ENCODE results near the gene TPPP2. TPM values are rescaled to one million over a fixed set of nuclear protein-coding genes. Genes with fewer than 3 reads are reported as not detected.

TPPP2 gene
- total and polyA plus RNA-seq, 2 donors (not counting 1 experiment from before 2014, with no cell fraction given): not detected

DNA sequence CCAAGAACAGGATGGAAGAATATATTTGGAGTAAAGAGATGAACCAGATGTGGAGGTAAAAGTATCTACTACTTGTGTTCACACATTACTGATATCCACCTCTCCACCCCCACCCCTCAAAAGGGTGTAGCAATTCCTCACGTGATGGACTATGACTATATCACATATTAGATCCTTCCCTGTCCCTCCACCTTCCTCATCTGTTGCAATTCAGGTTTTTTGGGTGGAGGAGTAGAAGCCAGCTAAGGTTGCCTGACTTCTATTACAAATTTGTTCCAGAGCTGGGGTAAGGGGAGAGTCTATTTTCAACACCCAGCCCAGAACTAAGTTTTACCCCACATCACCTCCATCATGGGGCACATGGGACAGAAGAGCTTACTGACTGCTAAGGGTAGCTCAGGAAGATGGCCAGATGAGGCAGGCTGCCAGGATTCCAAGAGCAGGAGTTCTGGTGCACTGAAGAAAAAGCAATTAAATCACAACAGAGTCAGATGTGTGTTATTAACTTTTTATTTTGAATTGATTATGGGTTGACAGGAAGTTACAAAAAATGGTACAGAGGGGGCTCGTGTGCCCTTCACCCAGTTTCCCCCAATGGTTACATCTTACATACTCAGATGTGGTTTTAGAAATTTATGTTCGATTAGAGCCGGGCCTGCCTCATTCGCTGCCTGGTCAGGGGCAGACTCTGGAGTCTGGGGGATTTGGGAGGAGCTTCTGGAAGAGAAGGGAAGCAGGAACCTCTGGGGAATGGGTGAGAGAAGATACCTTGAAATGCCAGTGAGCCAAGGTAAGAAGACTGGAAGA lies 2.5 kb downstream of the TPPP2 start:
- DNase-seq (ENCODE audit: low read depth in 2 of 2): no peak
- no peak overlapping the region for H2AFZ ChIP-seq (ENCODE audit: low read length)
- no peaks in the 10 kb centered on the region for H3K9me3 ChIP-seq (ENCODE audit: control insufficient read depth, insufficient read depth, low read depth, low read length)
- H3K27ac ChIP-seq (ENCODE audit: insufficient read depth, low read length): no peak overlapping the region
- no peak overlapping the region for H3K4me3 ChIP-seq (replicated peaks in 1 of 4; ENCODE audit: control extremely low read depth in 1 of 4, insufficient read depth in 1 of 4, low read depth in 3 of 4, low read length in 4 of 4)
- no peaks in the 10 kb centered on the region for H4K20me1 ChIP-seq (ENCODE audit: control insufficient read depth, extremely low read depth, insufficient read depth, low read length)
- no peaks in the 10 kb centered on the region for H3K4me1 ChIP-seq (ENCODE audit: control insufficient read depth, extremely low read depth, insufficient read depth, low read length)
- no peaks in the 10 kb centered on the region for H3K36me3 ChIP-seq (ENCODE audit: control insufficient read depth, insufficient read depth, low read length)
- H3K27me3 ChIP-seq (ENCODE audit: control insufficient read depth, insufficient read depth, low read length): peaks cover 26% of the 10 kb centered on the region
- no peak overlapping the region for H3K4me2 ChIP-seq (ENCODE audit: extremely low read depth, insufficient read depth, low read length)
- no peak for TF ChIP-seq EZH2 (IDR thresholded peaks at IDR 0.05; ENCODE audit: low read length, missing control alignments)
- TF ChIP-seq, protein P1, sequence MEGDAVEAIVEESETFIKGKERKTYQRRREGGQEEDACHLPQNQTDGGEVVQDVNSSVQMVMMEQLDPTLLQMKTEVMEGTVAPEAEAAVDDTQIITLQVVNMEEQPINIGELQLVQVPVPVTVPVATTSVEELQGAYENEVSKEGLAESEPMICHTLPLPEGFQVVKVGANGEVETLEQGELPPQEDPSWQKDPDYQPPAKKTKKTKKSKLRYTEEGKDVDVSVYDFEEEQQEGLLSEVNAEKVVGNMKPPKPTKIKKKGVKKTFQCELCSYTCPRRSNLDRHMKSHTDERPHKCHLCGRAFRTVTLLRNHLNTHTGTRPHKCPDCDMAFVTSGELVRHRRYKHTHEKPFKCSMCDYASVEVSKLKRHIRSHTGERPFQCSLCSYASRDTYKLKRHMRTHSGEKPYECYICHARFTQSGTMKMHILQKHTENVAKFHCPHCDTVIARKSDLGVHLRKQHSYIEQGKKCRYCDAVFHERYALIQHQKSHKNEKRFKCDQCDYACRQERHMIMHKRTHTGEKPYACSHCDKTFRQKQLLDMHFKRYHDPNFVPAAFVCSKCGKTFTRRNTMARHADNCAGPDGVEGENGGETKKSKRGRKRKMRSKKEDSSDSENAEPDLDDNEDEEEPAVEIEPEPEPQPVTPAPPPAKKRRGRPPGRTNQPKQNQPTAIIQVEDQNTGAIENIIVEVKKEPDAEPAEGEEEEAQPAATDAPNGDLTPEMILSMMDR (conservative IDR thresholded peaks at IDR 0.05 in 1 of 2, IDR thresholded peaks at IDR 0.05 in 1 of 2; ENCODE audit: low read depth in 1 of 2, low read length in 2 of 2): no peak
- H3K9ac ChIP-seq (ENCODE audit: insufficient read depth, low read length): no peak overlapping the region
- H3K79me2 ChIP-seq (ENCODE audit: control insufficient read depth, insufficient read depth, low read length): no peaks in the 10 kb centered on the region

DNA sequence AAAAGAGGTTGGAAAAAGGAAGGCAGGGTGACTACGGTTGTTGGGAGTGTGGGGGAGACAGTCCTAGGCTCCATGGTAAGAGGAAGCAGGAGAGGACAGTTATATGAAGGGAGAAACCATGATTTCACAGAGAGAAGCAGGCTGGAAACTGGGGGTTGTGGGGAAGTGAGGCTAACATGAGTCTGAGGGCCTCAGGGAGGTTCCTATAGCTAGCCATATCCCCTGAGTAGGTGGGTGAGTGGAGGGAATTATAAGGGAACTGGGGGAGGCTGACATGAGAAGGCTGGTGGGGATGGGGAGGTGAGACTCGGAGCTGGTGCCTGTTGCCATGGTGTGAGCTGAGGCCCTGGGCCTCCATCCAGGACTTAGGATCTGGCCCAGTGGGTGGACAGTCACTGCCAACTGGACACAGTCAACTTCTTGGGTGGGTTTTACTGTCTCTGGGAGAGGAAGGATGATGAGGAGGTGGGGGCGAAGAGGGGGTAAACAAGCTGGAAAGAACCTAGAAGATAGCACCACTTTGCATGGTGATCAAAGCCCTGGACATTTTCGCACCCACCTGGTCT lies 3.2 kb downstream of the TPPP2 start:
- Histone ChIP-seq H3K79me2 (ENCODE audit: control insufficient read depth, insufficient read depth, low read length) (no peaks in the 10 kb centered on the region), H3K9me3 (ENCODE audit: control insufficient read depth, insufficient read depth, low read depth, low read length) (no peaks in the 10 kb centered on the region), H3K27me3 (ENCODE audit: control insufficient read depth, insufficient read depth, low read length) (peaks cover 29% of the 10 kb centered on the region), H4K20me1 (ENCODE audit: control insufficient read depth, extremely low read depth, insufficient read depth, low read length) (no peaks in the 10 kb centered on the region), H3K4me3 (replicated peaks in 1 of 4; ENCODE audit: control extremely low read depth in 1 of 4, insufficient read depth in 1 of 4, low read depth in 3 of 4, low read length in 4 of 4) (no peak overlapping the region), H3K4me1 (ENCODE audit: control insufficient read depth, extremely low read depth, insufficient read depth, low read length) (no peaks in the 10 kb centered on the region), H3K36me3 (ENCODE audit: control insufficient read depth, insufficient read depth, low read length) (no peaks in the 10 kb centered on the region), H3K9ac (ENCODE audit: insufficient read depth, low read length) (no peak overlapping the region), H3K4me2 (ENCODE audit: extremely low read depth, insufficient read depth, low read length) (no peak overlapping the region), H3K27ac (ENCODE audit: insufficient read depth, low read length) (no peak overlapping the region), H2AFZ (ENCODE audit: low read length) (no peak overlapping the region)
- no peak for DNase-seq (ENCODE audit: low read depth in 2 of 2)
- TF ChIP-seq, protein P1 (conservative IDR thresholded peaks at IDR 0.05 in 1 of 2, IDR thresholded peaks at IDR 0.05 in 1 of 2; ENCODE audit: low read depth in 1 of 2, low read length in 2 of 2): no peak
- no peak for TF ChIP-seq EZH2 (IDR thresholded peaks at IDR 0.05; ENCODE audit: low read length, missing control alignments)

DNA sequence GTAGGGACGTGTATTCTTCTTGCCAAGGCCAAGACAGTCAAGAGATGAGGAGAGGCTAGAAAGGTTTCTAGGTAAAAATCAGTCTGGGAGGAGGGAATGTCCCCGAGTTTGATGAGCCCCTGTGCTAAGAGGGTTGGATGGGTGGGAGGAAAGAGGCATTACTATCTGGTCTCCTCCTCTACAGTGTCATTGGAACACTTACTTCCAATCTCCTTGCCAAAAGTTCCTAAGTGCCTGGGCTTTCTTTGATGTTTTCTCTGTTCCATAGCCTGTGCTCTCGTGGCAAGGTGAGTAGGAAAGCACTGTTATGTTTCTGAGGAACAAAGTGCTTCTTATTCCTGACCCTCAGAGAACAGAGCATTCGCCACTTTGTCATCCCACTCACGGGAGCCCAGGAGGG lies 4.7 kb downstream of the TPPP2 start, which contains the start of gene RNASE13:
Gene RNASE13 (minus strand): TSS at position 101 of the 400 bp plus-strand sequence. CDS start 519 bp downstream, outside the sequence.
- Histone ChIP-seq H3K36me3 (ENCODE audit: control insufficient read depth, insufficient read depth, low read length) (no peaks in the 10 kb centered on the region), H3K4me2 (ENCODE audit: extremely low read depth, insufficient read depth, low read length) (no peak within 1 kb of the TSS), H3K27ac (ENCODE audit: insufficient read depth, low read length) (no peak within 1 kb of the TSS), H4K20me1 (ENCODE audit: control insufficient read depth, extremely low read depth, insufficient read depth, low read length) (no peaks in the 10 kb centered on the region), H3K9ac (ENCODE audit: insufficient read depth, low read length) (peak within 1 kb of the TSS; percentile 2), H3K4me1 (ENCODE audit: control insufficient read depth, extremely low read depth, insufficient read depth, low read length) (no peaks in the 10 kb centered on the region), H3K4me3 (replicated peaks in 1 of 4; ENCODE audit: control extremely low read depth in 1 of 4, insufficient read depth in 1 of 4, low read depth in 3 of 4, low read length in 4 of 4) (no peak within 1 kb of the TSS), H2AFZ (ENCODE audit: low read length) (no peak within 1 kb of the TSS), H3K79me2 (ENCODE audit: control insufficient read depth, insufficient read depth, low read length) (no peaks in the 10 kb centered on the region), H3K27me3 (ENCODE audit: control insufficient read depth, insufficient read depth, low read length) (peaks cover 29% of the 10 kb centered on the region), H3K9me3 (ENCODE audit: control insufficient read depth, insufficient read depth, low read depth, low read length) (no peaks in the 10 kb centered on the region)
- TF ChIP-seq, protein P1 (conservative IDR thresholded peaks at IDR 0.05 in 1 of 2, IDR thresholded peaks at IDR 0.05 in 1 of 2; ENCODE audit: low read depth in 1 of 2, low read length in 2 of 2): no peak
- TF ChIP-seq EZH2 (IDR thresholded peaks at IDR 0.05; ENCODE audit: low read length, missing control alignments): no peak
- no peak for DNase-seq (ENCODE audit: low read depth in 2 of 2)

Data from fibroblast of lung (primary cell).